Measurements from ENCODE around the gene AGPAT2. TPM values are rescaled to one million over a fixed set of nuclear protein-coding genes. Genes with fewer than 3 reads are reported as not detected.

Gene AGPAT2
- total RNA-seq, 1 experiment from 2014 or later = 40.2 TPM

DNA sequence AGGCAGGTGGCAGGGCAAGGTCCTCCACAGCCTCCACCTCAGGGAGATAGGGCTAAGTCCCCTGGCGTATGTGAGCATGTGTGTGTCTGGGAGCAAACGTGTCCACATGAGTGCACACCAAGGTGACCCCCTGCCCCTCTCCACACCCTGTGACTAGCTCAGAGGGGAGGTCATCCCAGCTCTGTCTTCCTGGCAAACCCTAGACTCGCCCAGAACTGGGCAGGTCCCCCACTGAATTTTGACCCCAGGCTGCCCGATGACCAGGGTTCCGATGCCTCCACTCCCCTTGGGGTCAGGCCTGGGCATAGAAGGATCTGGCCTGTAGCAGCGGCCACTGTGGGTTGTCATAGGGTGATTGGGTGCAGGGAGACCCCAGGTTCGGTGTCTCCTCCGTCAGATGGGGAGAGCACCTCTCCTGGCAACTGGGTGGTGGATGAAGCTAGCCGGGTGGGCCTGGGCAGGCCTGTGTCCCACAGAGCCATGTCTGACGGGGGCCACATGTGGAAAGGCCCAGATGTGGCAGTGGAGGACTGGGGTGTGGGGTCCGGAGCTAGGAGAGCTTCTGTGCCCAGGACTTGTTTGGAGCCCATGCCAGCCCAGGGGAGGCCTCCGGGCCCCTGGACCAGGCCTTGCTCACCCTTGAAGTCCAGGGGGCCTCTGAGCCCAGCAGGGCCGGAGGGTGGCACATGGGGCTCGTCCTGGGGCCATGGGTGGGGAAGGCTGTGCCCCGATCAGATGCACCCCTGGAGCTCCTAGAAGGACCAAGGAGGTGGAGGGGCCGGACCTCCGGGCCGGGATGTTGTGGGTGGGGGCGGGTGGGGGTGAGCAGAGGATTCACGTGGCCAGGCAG, 31.3 kb upstream of the AGPAT2 start (continued):
- TF ChIP-seq, protein P1, sequence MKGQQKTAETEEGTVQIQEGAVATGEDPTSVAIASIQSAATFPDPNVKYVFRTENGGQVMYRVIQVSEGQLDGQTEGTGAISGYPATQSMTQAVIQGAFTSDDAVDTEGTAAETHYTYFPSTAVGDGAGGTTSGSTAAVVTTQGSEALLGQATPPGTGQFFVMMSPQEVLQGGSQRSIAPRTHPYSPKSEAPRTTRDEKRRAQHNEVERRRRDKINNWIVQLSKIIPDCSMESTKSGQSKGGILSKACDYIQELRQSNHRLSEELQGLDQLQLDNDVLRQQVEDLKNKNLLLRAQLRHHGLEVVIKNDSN (CRISPR knock-in tag; IDR thresholded peaks at IDR 0.05) = no peak

GRCh38 chr9:136717399-136717798, 30.1 kb upstream of the AGPAT2 start:
- H3K4me3 Mint-ChIP-seq = no peak overlapping the region
- H3K36me3 Mint-ChIP-seq = 0 out of 2 replicates have a peak, but pooled peaks cover 3% of the 10 kb centered on the region
- TF ChIP-seq ZNF138 (CRISPR knock-in tag; conservative IDR thresholded peaks at IDR 0.05) = no peak
- TF ChIP-seq ZMAT4 (CRISPR knock-in tag; IDR thresholded peaks at IDR 0.05) = no peak
- TF ChIP-seq GRHL2 (CRISPR knock-in tag; IDR thresholded peaks at IDR 0.05; ENCODE audit: insufficient replicate concordance, severe bottlenecking) = no peak
- TF ChIP-seq, protein P2, sequence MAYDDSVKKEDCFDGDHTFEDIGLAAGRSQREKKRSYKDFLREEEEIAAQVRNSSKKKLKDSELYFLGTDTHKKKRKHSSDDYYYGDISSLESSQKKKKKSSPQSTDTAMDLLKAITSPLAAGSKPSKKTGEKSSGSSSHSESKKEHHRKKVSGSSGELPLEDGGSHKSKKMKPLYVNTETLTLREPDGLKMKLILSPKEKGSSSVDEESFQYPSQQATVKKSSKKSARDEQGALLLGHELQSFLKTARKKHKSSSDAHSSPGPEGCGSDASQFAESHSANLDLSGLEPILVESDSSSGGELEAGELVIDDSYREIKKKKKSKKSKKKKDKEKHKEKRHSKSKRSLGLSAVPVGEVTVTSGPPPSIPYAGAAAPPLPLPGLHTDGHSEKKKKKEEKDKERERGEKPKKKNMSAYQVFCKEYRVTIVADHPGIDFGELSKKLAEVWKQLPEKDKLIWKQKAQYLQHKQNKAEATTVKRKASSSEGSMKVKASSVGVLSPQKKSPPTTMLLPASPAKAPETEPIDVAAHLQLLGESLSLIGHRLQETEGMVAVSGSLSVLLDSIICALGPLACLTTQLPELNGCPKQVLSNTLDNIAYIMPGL (CRISPR knock-in tag; IDR thresholded peaks at IDR 0.05) = no peak
- TF ChIP-seq, protein P3, sequence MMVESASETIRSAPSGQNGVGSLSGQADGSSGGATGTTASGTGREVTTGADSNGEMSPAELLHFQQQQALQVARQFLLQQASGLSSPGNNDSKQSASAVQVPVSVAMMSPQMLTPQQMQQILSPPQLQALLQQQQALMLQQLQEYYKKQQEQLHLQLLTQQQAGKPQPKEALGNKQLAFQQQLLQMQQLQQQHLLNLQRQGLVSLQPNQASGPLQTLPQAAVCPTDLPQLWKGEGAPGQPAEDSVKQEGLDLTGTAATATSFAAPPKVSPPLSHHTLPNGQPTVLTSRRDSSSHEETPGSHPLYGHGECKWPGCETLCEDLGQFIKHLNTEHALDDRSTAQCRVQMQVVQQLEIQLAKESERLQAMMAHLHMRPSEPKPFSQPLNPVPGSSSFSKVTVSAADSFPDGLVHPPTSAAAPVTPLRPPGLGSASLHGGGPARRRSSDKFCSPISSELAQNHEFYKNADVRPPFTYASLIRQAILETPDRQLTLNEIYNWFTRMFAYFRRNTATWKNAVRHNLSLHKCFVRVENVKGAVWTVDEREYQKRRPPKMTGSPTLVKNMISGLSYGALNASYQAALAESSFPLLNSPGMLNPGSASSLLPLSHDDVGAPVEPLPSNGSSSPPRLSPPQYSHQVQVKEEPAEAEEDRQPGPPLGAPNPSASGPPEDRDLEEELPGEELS (CRISPR knock-in tag; IDR thresholded peaks at IDR 0.05) = no peak
- TF ChIP-seq ESRRA (CRISPR knock-in tag; IDR thresholded peaks at IDR 0.05; ENCODE audit: borderline replicate concordance) = no peak
- TF ChIP-seq JAZF1 (CRISPR knock-in tag; IDR thresholded peaks at IDR 0.05) = no peak
- TF ChIP-seq, protein P4, sequence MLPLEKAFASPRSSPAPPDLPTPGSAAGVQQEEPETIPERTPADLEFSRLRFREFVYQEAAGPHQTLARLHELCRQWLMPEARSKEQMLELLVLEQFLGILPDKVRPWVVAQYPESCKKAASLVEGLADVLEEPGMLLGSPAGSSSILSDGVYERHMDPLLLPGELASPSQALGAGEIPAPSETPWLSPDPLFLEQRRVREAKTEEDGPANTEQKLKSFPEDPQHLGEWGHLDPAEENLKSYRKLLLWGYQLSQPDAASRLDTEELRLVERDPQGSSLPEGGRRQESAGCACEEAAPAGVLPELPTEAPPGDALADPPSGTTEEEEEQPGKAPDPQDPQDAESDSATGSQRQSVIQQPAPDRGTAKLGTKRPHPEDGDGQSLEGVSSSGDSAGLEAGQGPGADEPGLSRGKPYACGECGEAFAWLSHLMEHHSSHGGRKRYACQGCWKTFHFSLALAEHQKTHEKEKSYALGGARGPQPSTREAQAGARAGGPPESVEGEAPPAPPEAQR (CRISPR knock-in tag; IDR thresholded peaks at IDR 0.05) = no peak
- TF ChIP-seq PRRX2 (CRISPR knock-in tag; IDR thresholded peaks at IDR 0.05) = no peak
- no peak for TF ChIP-seq ELF4 (CRISPR knock-in tag; IDR thresholded peaks at IDR 0.05; ENCODE audit: low read depth)
- no peak for TF ChIP-seq FOXJ3 (CRISPR knock-in tag; IDR thresholded peaks at IDR 0.05; ENCODE audit: borderline replicate concordance)
- no peak for TF ChIP-seq ATF3 (CRISPR knock-in tag; conservative IDR thresholded peaks at IDR 0.05)
- TF ChIP-seq EMX1 (CRISPR knock-in tag; IDR thresholded peaks at IDR 0.05) = no peak
- no peak for TF ChIP-seq NR1H2 (CRISPR knock-in tag; IDR thresholded peaks at IDR 0.05)
- TF ChIP-seq, protein P5, sequence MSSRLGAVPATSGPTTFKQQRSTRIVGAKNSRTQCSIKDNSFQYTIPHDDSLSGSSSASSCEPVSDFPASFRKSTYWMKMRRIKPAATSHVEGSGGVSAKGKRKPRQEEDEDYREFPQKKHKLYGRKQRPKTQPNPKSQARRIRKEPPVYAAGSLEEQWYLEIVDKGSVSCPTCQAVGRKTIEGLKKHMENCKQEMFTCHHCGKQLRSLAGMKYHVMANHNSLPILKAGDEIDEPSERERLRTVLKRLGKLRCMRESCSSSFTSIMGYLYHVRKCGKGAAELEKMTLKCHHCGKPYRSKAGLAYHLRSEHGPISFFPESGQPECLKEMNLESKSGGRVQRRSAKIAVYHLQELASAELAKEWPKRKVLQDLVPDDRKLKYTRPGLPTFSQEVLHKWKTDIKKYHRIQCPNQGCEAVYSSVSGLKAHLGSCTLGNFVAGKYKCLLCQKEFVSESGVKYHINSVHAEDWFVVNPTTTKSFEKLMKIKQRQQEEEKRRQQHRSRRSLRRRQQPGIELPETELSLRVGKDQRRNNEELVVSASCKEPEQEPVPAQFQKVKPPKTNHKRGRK (CRISPR knock-in tag; IDR thresholded peaks at IDR 0.05; ENCODE audit: borderline replicate concordance) = no peak
- no peak for TF ChIP-seq HMGA2 (CRISPR knock-in tag; IDR thresholded peaks at IDR 0.05)
- no peak for TF ChIP-seq MYBL2 (CRISPR knock-in tag; IDR thresholded peaks at IDR 0.05)
- TF ChIP-seq E2F5 (CRISPR knock-in tag; IDR thresholded peaks at IDR 0.05) = no peak
- no peak for TF ChIP-seq PREB (CRISPR knock-in tag; IDR thresholded peaks at IDR 0.05; ENCODE audit: borderline replicate concordance)
- TF ChIP-seq ZBTB21 (CRISPR knock-in tag; IDR thresholded peaks at IDR 0.05; ENCODE audit: borderline replicate concordance) = no peak
- H3K4me1 Mint-ChIP-seq = peaks cover 4% of the 10 kb centered on the region
- H3K27ac Mint-ChIP-seq = no peak overlapping the region
- ChIA-PET POLR2A (no interaction called here), CTCF (no interaction called here)
- H3K27me3 Mint-ChIP-seq (ENCODE audit: low read depth) = no peaks in the 10 kb centered on the region
- ATAC-seq (no peak), DNase-seq (ENCODE audit: low spot score) (no peak)
- no peaks in the 10 kb centered on the region for H3K9me3 Mint-ChIP-seq

Measured in WTC11 (cell line).